A673 (cell line): ENCODE results near the gene CNTN1. TPM values are rescaled to one million over a fixed set of nuclear protein-coding genes. Genes with fewer than 3 reads are reported as not detected.

Experiments
- BruUV-seq: library from RNA; stranded (reverse); fragments of 400-500 nt; replicated peaks from 2 replicates; lab custom pipeline; 2021; lab: Mats Ljungman, UMichigan
- CTCF ChIA-PET: fragments of 300-600 bp; sonication (Branson Sonifier 250); formaldehyde crosslinking; loops from one replicate; lab custom pipeline; 2022; ENCODE audit warnings: antibody characterized with exemption; lab: Charles Lee
- POLR2A ChIA-PET: fragments of 300-600 bp; sonication (Branson Sonifier 250); formaldehyde crosslinking; loops from one replicate; lab custom pipeline; 2022; ENCODE audit warnings: antibody characterized with exemption; ENCODE audit not compliant: low non-redundant PET; lab: Charles Lee
- DNase-seq: peaks from one replicate; pipeline ENCODE4 v3.0.0-alpha.2; 2015; ENCODE audit warnings: low spot score
- H3K27ac ChIP-seq: fragments of 200-600 bp; sonication (generic); 2 replicates; pipeline ENCODE4 v1.5.1; 2016; ENCODE audit warnings: mixed run types, low read depth, mild to moderate bottlenecking, mixed read lengths, antibody characterized with exemption, low read length; ENCODE audit not compliant: poor library complexity, severe bottlenecking
- H3K27me3 ChIP-seq: fragments of 200-600 bp; sonication (generic); replicated peaks from 2 replicates; pipeline ENCODE4 v1.6.1; 2017; ENCODE audit warnings: mixed run types, low read depth, mild to moderate bottlenecking, mixed read lengths, antibody characterized with exemption, low read length; ENCODE audit not compliant: insufficient read depth, poor library complexity
- H3K36me3 ChIP-seq: fragments of 200-600 bp; sonication (generic); 2 replicates; pipeline ENCODE4 v1.6.1; 2016; ENCODE audit warnings: mixed run types, mild to moderate bottlenecking, mixed read lengths, antibody characterized with exemption, low read length; ENCODE audit not compliant: insufficient read depth, poor library complexity, severe bottlenecking
- H3K4me1 ChIP-seq: fragments of 200-600 bp; sonication (generic); 2 replicates; pipeline ENCODE4 v1.6.1; 2017; ENCODE audit warnings: mixed run types, mild to moderate bottlenecking, mixed read lengths, antibody characterized with exemption, low read length; ENCODE audit not compliant: insufficient read depth, poor library complexity, severe bottlenecking
- H3K4me3 ChIP-seq: fragments of 200-600 bp; sonication (generic); 2 replicates; pipeline ENCODE4 v1.5.1; 2016; ENCODE audit warnings: low read depth, mixed run types, mild to moderate bottlenecking, mixed read lengths, low read length; ENCODE audit not compliant: poor library complexity, severe bottlenecking
- H3K9me3 ChIP-seq: fragments of 200-600 bp; sonication (generic); 2 replicates; pipeline ENCODE4 v1.6.1; 2016; ENCODE audit warnings: mixed run types, low read depth, mild to moderate bottlenecking, mixed read lengths, antibody characterized with exemption, low read length; ENCODE audit not compliant: poor library complexity, severe bottlenecking
- EZH2 ChIP-seq: fragments of 200-600 bp; sonication (generic); IDR thresholded peaks from 2 replicates; pipeline ENCODE4 v1.6.1; 2017; ENCODE audit warnings: borderline replicate concordance, low read depth, mild to moderate bottlenecking, mixed read lengths, antibody characterized with exemption, low read length; ENCODE audit not compliant: poor library complexity, severe bottlenecking
- intact Hi-C: fragments of 100-400 bp; cut with micrococcal nuclease; formaldehyde crosslinking; loops from one replicate; pipeline ENCODE4 v1.10.0; 2022; ENCODE audit not compliant: unreplicated experiment
- total RNA-seq: library from RNA; stranded (reverse); gene quantifications from 2 replicates; pipeline ENCODE4 v1.2.3, GENCODE V29; 2021
- TF ChIP-seq, protein P1 (sequence below): fragments of 300-800, 200-600 bp; sonication (generic); conservative IDR thresholded peaks from 2 replicates; pipeline ENCODE4 v1.5.1; 2017; ENCODE audit warnings: low read depth, mild to moderate bottlenecking, antibody characterized with exemption, low read length, moderate library complexity, mixed read lengths

The CNTN1 gene
- total RNA-seq, 1 experiment from 2014 or later = 0.90 TPM

DNA sequence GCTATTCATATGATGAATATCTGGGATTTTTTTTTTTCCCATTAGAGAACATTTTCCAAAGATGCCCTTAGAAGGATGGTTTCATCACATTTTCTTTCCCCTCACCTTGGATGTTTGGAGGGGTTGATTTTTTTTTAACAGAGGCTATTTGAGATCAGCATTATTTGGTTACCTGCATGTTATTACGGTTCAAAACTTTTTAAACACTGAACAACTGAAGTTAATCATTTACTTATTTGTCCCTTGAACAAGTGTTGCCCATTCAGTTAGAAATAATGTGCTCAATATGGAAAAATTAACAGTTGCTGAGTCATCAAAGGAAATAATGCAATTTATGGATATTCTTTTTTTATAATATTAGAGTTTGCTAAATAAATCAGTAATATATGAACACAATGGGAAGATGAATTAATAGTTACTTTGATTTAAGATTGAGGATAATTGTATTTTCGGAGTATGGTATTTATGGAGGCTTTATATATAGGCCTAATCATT is 26.7 kb downstream of the CNTN1 start:
- H3K4me3 ChIP-seq = no peak overlapping the region
- ChIA-PET CTCF (no interaction called here), POLR2A (no interaction called here)
- intact Hi-C loops = no loop called here
- TF ChIP-seq EZH2 = no peak
- TF ChIP-seq, protein P1, sequence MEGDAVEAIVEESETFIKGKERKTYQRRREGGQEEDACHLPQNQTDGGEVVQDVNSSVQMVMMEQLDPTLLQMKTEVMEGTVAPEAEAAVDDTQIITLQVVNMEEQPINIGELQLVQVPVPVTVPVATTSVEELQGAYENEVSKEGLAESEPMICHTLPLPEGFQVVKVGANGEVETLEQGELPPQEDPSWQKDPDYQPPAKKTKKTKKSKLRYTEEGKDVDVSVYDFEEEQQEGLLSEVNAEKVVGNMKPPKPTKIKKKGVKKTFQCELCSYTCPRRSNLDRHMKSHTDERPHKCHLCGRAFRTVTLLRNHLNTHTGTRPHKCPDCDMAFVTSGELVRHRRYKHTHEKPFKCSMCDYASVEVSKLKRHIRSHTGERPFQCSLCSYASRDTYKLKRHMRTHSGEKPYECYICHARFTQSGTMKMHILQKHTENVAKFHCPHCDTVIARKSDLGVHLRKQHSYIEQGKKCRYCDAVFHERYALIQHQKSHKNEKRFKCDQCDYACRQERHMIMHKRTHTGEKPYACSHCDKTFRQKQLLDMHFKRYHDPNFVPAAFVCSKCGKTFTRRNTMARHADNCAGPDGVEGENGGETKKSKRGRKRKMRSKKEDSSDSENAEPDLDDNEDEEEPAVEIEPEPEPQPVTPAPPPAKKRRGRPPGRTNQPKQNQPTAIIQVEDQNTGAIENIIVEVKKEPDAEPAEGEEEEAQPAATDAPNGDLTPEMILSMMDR = no peak
- H3K27ac ChIP-seq = no peak overlapping the region
- DNase-seq = no peak
- H3K9me3 ChIP-seq = no peaks in the 10 kb centered on the region
- no TSS peak for BruUV-seq
- no peaks in the 10 kb centered on the region for H3K4me1 ChIP-seq
- no peaks in the 10 kb centered on the region for H3K27me3 ChIP-seq
- H3K36me3 ChIP-seq = no peaks in the 10 kb centered on the region

DNA sequence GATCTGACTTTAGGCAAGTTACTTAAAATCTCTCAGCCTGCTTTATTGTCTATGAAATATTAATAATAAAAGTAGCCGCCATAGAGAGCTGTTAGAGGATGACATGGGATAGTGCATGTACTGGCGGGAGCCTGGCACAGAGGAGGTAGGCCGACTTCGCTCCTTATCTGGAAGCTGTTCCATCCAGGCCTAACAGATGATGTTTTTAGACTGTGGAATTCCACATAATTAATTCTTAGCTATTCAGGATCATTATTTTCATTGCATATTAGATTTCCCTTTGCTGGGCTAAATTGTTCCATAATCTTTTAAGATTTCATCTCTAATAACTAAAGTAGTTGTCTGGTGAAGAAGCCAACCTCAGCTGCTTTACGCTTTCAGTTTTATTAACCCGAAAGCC is 30.8 kb downstream of the CNTN1 start:
- no TSS peak for BruUV-seq
- CTCF ChIA-PET = no interaction called here
- H3K9me3 ChIP-seq = no peaks in the 10 kb centered on the region

DNA sequence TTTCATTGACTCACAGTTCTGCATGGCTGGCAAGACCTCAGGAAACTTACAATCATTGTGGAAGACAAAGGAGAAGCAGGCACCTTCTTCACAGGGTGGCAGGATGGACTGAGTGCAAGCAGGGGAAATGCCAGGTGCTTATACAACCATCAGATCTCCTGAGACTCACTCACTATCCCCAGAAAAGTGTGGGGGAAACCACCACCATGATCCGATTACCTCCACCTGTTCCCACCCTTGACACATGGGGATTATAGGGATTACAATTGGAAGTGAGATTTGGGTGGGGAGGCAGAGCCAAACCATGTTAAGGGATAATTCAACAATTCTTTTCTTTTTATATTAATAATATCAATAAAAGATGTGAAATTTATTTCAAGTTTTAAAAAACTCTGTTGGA is 34.1 kb downstream of the CNTN1 start:
- ChIA-PET CTCF (no interaction called here), POLR2A (no interaction called here)
- intact Hi-C loops = no loop called here
- Histone ChIP-seq H3K4me3 (no peak overlapping the region), H3K9me3 (no peaks in the 10 kb centered on the region), H3K27me3 (no peaks in the 10 kb centered on the region), H3K4me1 (no peaks in the 10 kb centered on the region), H3K27ac (no peak overlapping the region), H3K36me3 (no peaks in the 10 kb centered on the region)
- no peak for DNase-seq
- TF ChIP-seq, protein P1 = no peak
- no peak for TF ChIP-seq EZH2
- no TSS peak for BruUV-seq

More for the DNA sequence above, 30.8 kb downstream of the CNTN1 start:
- intact Hi-C loops = no loop called here
- TF ChIP-seq, protein P1 = no peak
- TF ChIP-seq EZH2 = no peak
- DNase-seq = no peak
- H3K27me3 ChIP-seq = no peaks in the 10 kb centered on the region
- no peaks in the 10 kb centered on the region for H3K36me3 ChIP-seq
- H3K4me1 ChIP-seq = no peaks in the 10 kb centered on the region
- no peak overlapping the region for H3K4me3 ChIP-seq
- POLR2A ChIA-PET = no interaction called here
- no peak overlapping the region for H3K27ac ChIP-seq
